Neuronal stem cell (in vitro differentiated cells): Measurements from ENCODE around the gene MILR1.

Experiments used
- DNase-seq: peaks from one replicate; pipeline ENCODE4 v3.0.0-alpha.2; 2013; ENCODE audit warnings: low spot score
- H2AFZ ChIP-seq: one replicate; pipeline ENCODE4 v1.6.1; 2013; ENCODE audit warnings: mild to moderate bottlenecking, low read length, inconsistent platforms
- H2AK5ac ChIP-seq: 2 replicates; pipeline ENCODE4 v1.6.1; 2013; ENCODE audit warnings: low read depth, mild to moderate bottlenecking, inconsistent platforms, low read length, moderate library complexity, mixed read lengths
- H2BK120ac ChIP-seq: 2 replicates; pipeline ENCODE4 v1.6.1; 2013; ENCODE audit warnings: low read depth, mild to moderate bottlenecking, inconsistent platforms, low read length, moderate library complexity, mixed read lengths
- H2BK12ac ChIP-seq: one replicate; pipeline ENCODE4 v1.6.1; 2013; ENCODE audit warnings: low read length, inconsistent platforms
- H2BK15ac ChIP-seq: 2 replicates; pipeline ENCODE4 v1.6.1; 2013; ENCODE audit warnings: mild to moderate bottlenecking, low read length, inconsistent platforms, mixed read lengths
- H2BK5ac ChIP-seq: one replicate; pipeline ENCODE4 v1.6.1; 2013; ENCODE audit warnings: inconsistent platforms, mild to moderate bottlenecking, low read length, moderate library complexity
- H3K14ac ChIP-seq: one replicate; pipeline ENCODE4 v1.6.1; 2013; ENCODE audit warnings: low read length, inconsistent platforms
- H3K18ac ChIP-seq: 2 replicates; pipeline ENCODE4 v1.6.1; 2013; ENCODE audit warnings: low read length, inconsistent platforms
- H3K23ac ChIP-seq: 2 replicates; pipeline ENCODE4 v1.6.1; 2013; ENCODE audit warnings: low read depth, mild to moderate bottlenecking, mixed read lengths, low read length, inconsistent platforms; ENCODE audit not compliant: poor library complexity
- H3K27ac ChIP-seq: replicated peaks from 3 replicates; pipeline ENCODE4 v1.5.1; 2013; ENCODE audit warnings: low read length, inconsistent platforms
- H3K27me3 ChIP-seq, 3 experiments: 2 replicates each; pipeline ENCODE4 v1.6.1; 2013; ENCODE audit warnings: low read length in 3 of 3, mild to moderate bottlenecking in 2 of 3, inconsistent platforms in 1 of 3, low read depth in 1 of 3, mixed read lengths in 1 of 3, moderate library complexity in 1 of 3; ENCODE audit not compliant: control insufficient read depth in 3 of 3, insufficient read depth in 3 of 3
- H3K36me3 ChIP-seq, 2 donors: replicated peaks in 1 of 2; 2 replicates each; pipeline ENCODE4 v1.6.1; 2013; ENCODE audit warnings: low read length in 2 of 2; ENCODE audit not compliant: control insufficient read depth in 2 of 2, insufficient read depth in 2 of 2
- H3K4ac ChIP-seq: 2 replicates; pipeline ENCODE4 v1.6.1; 2013; ENCODE audit warnings: inconsistent platforms, mild to moderate bottlenecking, low read length, moderate library complexity
- H3K4me1 ChIP-seq, 2 donors: 1 replicate in 1 of 2; 2 replicates in 1 of 2; pipeline ENCODE4 v1.6.1; 2013; ENCODE audit warnings: low read length in 2 of 2, low read depth in 1 of 2; ENCODE audit not compliant: control insufficient read depth in 2 of 2, insufficient read depth in 1 of 2
- H3K4me2 ChIP-seq: one replicate; pipeline ENCODE4 v1.6.1; 2013; ENCODE audit warnings: mild to moderate bottlenecking, low read length, inconsistent platforms; ENCODE audit not compliant: insufficient read depth, poor library complexity, severe bottlenecking
- H3K4me3 ChIP-seq, 2 donors: 2 replicates each; pipeline ENCODE4 v1.5.1; 2013; ENCODE audit warnings: low read length in 2 of 2, mild to moderate bottlenecking in 2 of 2, inconsistent platforms in 1 of 2, moderate library complexity in 1 of 2
- H3K79me1 ChIP-seq: one replicate; pipeline ENCODE4 v1.6.1; 2013; ENCODE audit warnings: low read depth, mild to moderate bottlenecking, inconsistent platforms, low read length, moderate library complexity
- H3K9ac ChIP-seq: one replicate; pipeline ENCODE4 v1.6.1; 2013; ENCODE audit warnings: mild to moderate bottlenecking, low read depth, low read length, inconsistent platforms; ENCODE audit not compliant: poor library complexity
- H3K9me3 ChIP-seq, 2 donors: replicated peaks in 1 of 2; 2 replicates each; pipeline versions ENCODE3 to v1.6.1; 2013; ENCODE audit warnings: low read length in 2 of 2, mild to moderate bottlenecking in 2 of 2, inconsistent platforms in 1 of 2, low read depth in 1 of 2, mixed read lengths in 1 of 2, moderate library complexity in 1 of 2; ENCODE audit not compliant: control insufficient read depth in 2 of 2, insufficient read depth in 1 of 2
- H4K8ac ChIP-seq: one replicate; pipeline ENCODE4 v1.6.1; 2013; ENCODE audit warnings: low read depth, mild to moderate bottlenecking, inconsistent platforms, low read length, moderate library complexity
- H4K91ac ChIP-seq: one replicate; pipeline ENCODE4 v1.6.1; 2013; ENCODE audit warnings: low read length, low read depth, mild to moderate bottlenecking, inconsistent platforms; ENCODE audit not compliant: poor library complexity
- WGBS, 2 donors: extraction: QIAGEN DNeasy Blood & Tissue Kit; methylation state at CpG; one replicate each; pipeline ENCODE4 v1.1.7; 2013; ENCODE audit warnings: missing lambda C conversion rate in 2 of 2, mixed read lengths in 1 of 2; ENCODE audit not compliant: insufficient read length in 2 of 2, insufficient replicate concordance in 1 of 2; ENCODE audit errors: extremely low coverage in 2 of 2; 5-methylcytosine and 5-hydroxymethylcytosine counted together

MILR1 gene

GRCh38 chr17:64424324-64424849 is 24.5 kb upstream of the MILR1 start:
- H3K9me3 ChIP-seq: peaks cover 0 to 1% of the 10 kb centered on the region in 2 donors
- H3K14ac ChIP-seq: no peak overlapping the region
- no peak overlapping the region for H3K23ac ChIP-seq
- H3K4me1 ChIP-seq: no peaks in the 10 kb centered on the region
- no peak overlapping the region for H3K9ac ChIP-seq
- H2BK5ac ChIP-seq: no peak overlapping the region
- H2AFZ ChIP-seq: no peak overlapping the region
- no peak overlapping the region for H4K91ac ChIP-seq
- no peak overlapping the region for H3K4me3 ChIP-seq
- no peak overlapping the region for H2BK15ac ChIP-seq
- no peak overlapping the region for H3K18ac ChIP-seq
- H2BK120ac ChIP-seq: no peak overlapping the region
- peaks cover 0 to 3% (median 0%) of the 10 kb centered on the region in 3 experiments for H3K27me3 ChIP-seq
- H3K4me2 ChIP-seq: no peak overlapping the region
- no peak for DNase-seq
- no peaks in the 10 kb centered on the region for H3K79me1 ChIP-seq
- H4K8ac ChIP-seq: no peak overlapping the region
- no peak overlapping the region for H3K27ac ChIP-seq
- WGBS, 2 donors: no CpG with 5 or more reads among the region's 1 CpG
- H2BK12ac ChIP-seq: no peak overlapping the region
- H2AK5ac ChIP-seq: no peak overlapping the region
- H3K4ac ChIP-seq: no peak overlapping the region
- no peaks in the 10 kb centered on the region for H3K36me3 ChIP-seq

GRCh38 chr17:64425191-64425590 is 23.7 kb upstream of the MILR1 start:
- Histone ChIP-seq H3K4me1 (no peaks in the 10 kb centered on the region), H4K8ac (no peak overlapping the region), H3K18ac (no peak overlapping the region), H3K9ac (no peak overlapping the region), H2BK5ac (no peak overlapping the region), H2BK15ac (no peak overlapping the region), H3K9me3 (peaks cover 0 to 1% of the 10 kb centered on the region in 2 donors), H3K27ac (no peak overlapping the region), H2AFZ (no peak overlapping the region), H2BK120ac (no peak overlapping the region), H2BK12ac (no peak overlapping the region), H4K91ac (no peak overlapping the region), H3K4me3 (no peak overlapping the region), H3K14ac (no peak overlapping the region), H3K79me1 (no peaks in the 10 kb centered on the region), H3K27me3 (peaks cover 0 to 3% (median 0%) of the 10 kb centered on the region in 3 experiments), H3K23ac (no peak overlapping the region), H3K4me2 (no peak overlapping the region), H3K36me3 (no peaks in the 10 kb centered on the region), H2AK5ac (no peak overlapping the region), H3K4ac (no peak overlapping the region)
- no CpG with 5 or more reads among the region's 3 CpGs for WGBS, 2 donors
- DNase-seq: no peak

GRCh38 chr17:64426596-64426995 is 22.3 kb upstream of the MILR1 start:
- no peak overlapping the region for H4K91ac ChIP-seq
- no peak overlapping the region for H3K23ac ChIP-seq
- no peak overlapping the region for H2BK120ac ChIP-seq
- H3K27me3 ChIP-seq: peaks cover 0 to under 1% (median 0%) of the 10 kb centered on the region in 3 experiments
- no peak overlapping the region for H2AFZ ChIP-seq
- H2AK5ac ChIP-seq: no peak overlapping the region
- H3K4me1 ChIP-seq: no peaks in the 10 kb centered on the region
- no peak overlapping the region for H2BK15ac ChIP-seq
- H3K79me1 ChIP-seq: no peaks in the 10 kb centered on the region
- no peak overlapping the region for H3K27ac ChIP-seq
- H2BK12ac ChIP-seq: no peak overlapping the region
- no peaks in the 10 kb centered on the region for H3K36me3 ChIP-seq
- peaks cover 0 to 1% of the 10 kb centered on the region in 2 donors for H3K9me3 ChIP-seq
- no peak for DNase-seq
- H2BK5ac ChIP-seq: no peak overlapping the region
- H3K9ac ChIP-seq: no peak overlapping the region
- H3K4me2 ChIP-seq: no peak overlapping the region
- H3K4ac ChIP-seq: no peak overlapping the region
- H3K18ac ChIP-seq: no peak overlapping the region
- no peak overlapping the region for H3K4me3 ChIP-seq
- H4K8ac ChIP-seq: no peak overlapping the region
- no peak overlapping the region for H3K14ac ChIP-seq

GRCh38 chr17:64428406-64428805 is 20.5 kb upstream of the MILR1 start:
- no CpG with 5 or more reads among the region's 1 CpG for WGBS, 2 donors
- Histone ChIP-seq H3K79me1 (no peaks in the 10 kb centered on the region), H3K27me3 (no peaks in the 10 kb centered on the region)

More at GRCh38 chr17:64428406-64428805, 20.5 kb upstream of the MILR1 start:
- Histone ChIP-seq H2BK12ac (no peak overlapping the region), H3K23ac (no peak overlapping the region), H4K91ac (no peak overlapping the region), H3K4me3 (no peak overlapping the region), H3K9ac (no peak overlapping the region), H3K4me1 (no peaks in the 10 kb centered on the region), H2BK5ac (no peak overlapping the region), H4K8ac (no peak overlapping the region), H2BK15ac (no peak overlapping the region), H2BK120ac (no peak overlapping the region), H3K18ac (no peak overlapping the region), H3K14ac (no peak overlapping the region), H3K27ac (no peak overlapping the region), H3K4me2 (no peak overlapping the region), H3K9me3 (peaks cover 0 to 1% of the 10 kb centered on the region in 2 donors), H3K4ac (no peak overlapping the region), H2AK5ac (no peak overlapping the region), H3K36me3 (no peaks in the 10 kb centered on the region), H2AFZ (no peak overlapping the region)
- no peak for DNase-seq
